Measurements from ENCODE around the gene GEN1.
"Not testable (repeated sequence)": the region's sequence is repeated elsewhere in the genome, so short reads cannot be mapped to it uniquely, and the experiment has no call there.

GEN1 gene

GRCh38 chr2:17822445-17823117 lies 68.6 kb downstream of the GEN1 start:
- no peak overlapping the region for H3K9ac ChIP-seq (ENCODE audit: low read length)
- H3K9me3 ChIP-seq (replicated peaks; ENCODE audit: insufficient read depth, low read length) = no peaks in the 10 kb centered on the region
- no peak overlapping the region for H3K4me2 ChIP-seq (ENCODE audit: low read depth, low read length)
- H3K79me2 ChIP-seq (ENCODE audit: low read length) = no peaks in the 10 kb centered on the region
- no peaks in the 10 kb centered on the region for H4K20me1 ChIP-seq (ENCODE audit: insufficient read depth, low read length)
- no peaks in the 10 kb centered on the region for H3K27me3 ChIP-seq (replicated peaks; ENCODE audit: insufficient read depth, low read length)
- no peaks in the 10 kb centered on the region for H3K9me2 ChIP-seq (replicated peaks; ENCODE audit: insufficient read depth, low read length)
- no peak overlapping the region for H2AFZ ChIP-seq (ENCODE audit: low read length)
- H3K4me1 ChIP-seq (ENCODE audit: low read length) = no peaks in the 10 kb centered on the region
- no peaks in the 10 kb centered on the region for H3K36me3 ChIP-seq (replicated peaks; ENCODE audit: insufficient read depth, low read length)
- H3K27ac ChIP-seq (ENCODE audit: low read length) = no peak overlapping the region
- TF ChIP-seq EZH2phosphoT487 (IDR thresholded peaks at IDR 0.05; ENCODE audit: low read length) (no peak), CTCF (IDR thresholded peaks at IDR 0.05; ENCODE audit: low read length) (no peak), EZH2 (optimal IDR thresholded peaks at IDR 0.05; ENCODE audit: low read depth, low read length) (no peak)
- DNase-seq = no peak
- H3F3A ChIP-seq (ENCODE audit: insufficient read depth, low read length) = no peaks in the 10 kb centered on the region
- H3K4me3 ChIP-seq (ENCODE audit: low read length) = no peak overlapping the region

DNA sequence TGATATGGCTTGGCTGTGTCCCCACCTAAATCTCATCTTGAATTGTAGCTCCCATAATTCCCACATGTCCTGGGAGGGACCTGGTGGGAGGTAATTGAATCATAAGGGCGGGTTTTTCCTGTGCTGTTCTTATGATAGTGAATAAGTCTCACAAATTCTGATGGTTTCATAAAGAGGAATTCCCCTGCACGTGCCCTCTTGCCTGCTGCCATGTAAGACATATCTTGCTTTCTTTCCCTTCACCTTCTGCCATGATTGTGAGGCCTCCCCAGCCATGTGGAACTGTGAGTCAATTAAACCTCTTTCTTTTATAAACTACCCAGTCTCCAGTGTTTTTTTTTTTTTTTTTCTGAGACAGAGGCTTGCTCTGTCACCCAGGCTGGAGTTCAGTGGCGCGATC lies 69.7 kb downstream of the GEN1 start:
- H3K4me3 ChIP-seq (ENCODE audit: low read length); H3K36me3 ChIP-seq (replicated peaks; ENCODE audit: insufficient read depth, low read length); H3K79me2 ChIP-seq (ENCODE audit: low read length); H3K9me3 ChIP-seq (replicated peaks; ENCODE audit: insufficient read depth, low read length); H3K27me3 ChIP-seq (replicated peaks; ENCODE audit: insufficient read depth, low read length); DNase-seq; H3K4me2 ChIP-seq (ENCODE audit: low read depth, low read length); H2AFZ ChIP-seq (ENCODE audit: low read length); H3K9me2 ChIP-seq (replicated peaks; ENCODE audit: insufficient read depth, low read length); H3K4me1 ChIP-seq (ENCODE audit: low read length); H4K20me1 ChIP-seq (ENCODE audit: insufficient read depth, low read length); H3K9ac ChIP-seq (ENCODE audit: low read length); H3F3A ChIP-seq (ENCODE audit: insufficient read depth, low read length); H3K27ac ChIP-seq (ENCODE audit: low read length): not testable (repeated sequence)

GRCh38 chr2:17827316-17827715 lies 73.4 kb downstream of the GEN1 start:
- no peak overlapping the region for H2AFZ ChIP-seq (ENCODE audit: low read length)
- no peak for DNase-seq
- H3K9me2 ChIP-seq (replicated peaks; ENCODE audit: insufficient read depth, low read length) = no peaks in the 10 kb centered on the region
- H3K4me1 ChIP-seq (ENCODE audit: low read length) = no peaks in the 10 kb centered on the region
- H4K20me1 ChIP-seq (ENCODE audit: insufficient read depth, low read length) = no peaks in the 10 kb centered on the region
- H3K4me3 ChIP-seq (ENCODE audit: low read length) = no peak overlapping the region
- no peak overlapping the region for H3K9ac ChIP-seq (ENCODE audit: low read length)
- H3K9me3 ChIP-seq (replicated peaks; ENCODE audit: insufficient read depth, low read length) = no peaks in the 10 kb centered on the region
- no peak overlapping the region for H3K27ac ChIP-seq (ENCODE audit: low read length)
- H3F3A ChIP-seq (ENCODE audit: insufficient read depth, low read length) = no peaks in the 10 kb centered on the region
- no peaks in the 10 kb centered on the region for H3K27me3 ChIP-seq (replicated peaks; ENCODE audit: insufficient read depth, low read length)
- H3K79me2 ChIP-seq (ENCODE audit: low read length) = no peaks in the 10 kb centered on the region
- no peak overlapping the region for H3K4me2 ChIP-seq (ENCODE audit: low read depth, low read length)
- TF ChIP-seq EZH2 (optimal IDR thresholded peaks at IDR 0.05; ENCODE audit: low read depth, low read length) (no peak), CTCF (IDR thresholded peaks at IDR 0.05; ENCODE audit: low read length) (no peak), EZH2phosphoT487 (IDR thresholded peaks at IDR 0.05; ENCODE audit: low read length) (no peak)
- H3K36me3 ChIP-seq (replicated peaks; ENCODE audit: insufficient read depth, low read length) = no peaks in the 10 kb centered on the region

- Histone ChIP-seq H3K9ac (ENCODE audit: low read length) (no peak overlapping the region), H2AFZ (ENCODE audit: low read length) (no peak overlapping the region), H3F3A (ENCODE audit: insufficient read depth, low read length) (no peaks in the 10 kb centered on the region), H3K36me3 (replicated peaks; ENCODE audit: insufficient read depth, low read length) (no peaks in the 10 kb centered on the region), H3K27me3 (replicated peaks; ENCODE audit: insufficient read depth, low read length) (no peaks in the 10 kb centered on the region), H3K9me2 (replicated peaks; ENCODE audit: insufficient read depth, low read length) (no peaks in the 10 kb centered on the region), H3K27ac (ENCODE audit: low read length) (no peak overlapping the region), H4K20me1 (ENCODE audit: insufficient read depth, low read length) (no peaks in the 10 kb centered on the region), H3K9me3 (replicated peaks; ENCODE audit: insufficient read depth, low read length) (no peaks in the 10 kb centered on the region), H3K4me3 (ENCODE audit: low read length) (no peak overlapping the region), H3K79me2 (ENCODE audit: low read length) (no peaks in the 10 kb centered on the region), H3K4me2 (ENCODE audit: low read depth, low read length) (no peak overlapping the region), H3K4me1 (ENCODE audit: low read length) (no peaks in the 10 kb centered on the region)
- DNase-seq = no peak
- TF ChIP-seq CTCF (IDR thresholded peaks at IDR 0.05; ENCODE audit: low read length) (no peak), EZH2phosphoT487 (IDR thresholded peaks at IDR 0.05; ENCODE audit: low read length) (no peak), EZH2 (optimal IDR thresholded peaks at IDR 0.05; ENCODE audit: low read depth, low read length) (no peak)
Measured at GRCh38 chr2:17827785-17828184, 73.8 kb downstream of the GEN1 start.

Measured in MM.1S (cell line).